Mucosa of stomach (tissue), 1 donor: ENCODE measurements around the gene SPIRE1.
"Not testable (repeated sequence)": the region's sequence is repeated elsewhere in the genome, so short reads cannot be mapped to it uniquely, and the experiment has no call there.

Experiments
- H3K27me3 ChIP-seq: one replicate; pipeline ENCODE4 v1.7.0; 2013; ENCODE audit warnings: mild to moderate bottlenecking, low read length; ENCODE audit not compliant: control insufficient read depth, insufficient read depth
- H3K36me3 ChIP-seq: one replicate; pipeline ENCODE4 v1.7.0; 2013; ENCODE audit warnings: low read length; ENCODE audit not compliant: control insufficient read depth, insufficient read depth
- H3K4me1 ChIP-seq: one replicate; pipeline ENCODE4 v1.7.0; 2013; ENCODE audit warnings: mild to moderate bottlenecking, low read length; ENCODE audit not compliant: control insufficient read depth, insufficient read depth
- H3K4me3 ChIP-seq: one replicate; pipeline ENCODE4 v1.7.0; 2013; ENCODE audit warnings: low read length
- H3K9ac ChIP-seq: one replicate; pipeline ENCODE4 v1.7.0; 2013; ENCODE audit warnings: mild to moderate bottlenecking, low read length, moderate library complexity
- H3K9me3 ChIP-seq: one replicate; pipeline ENCODE4 v1.7.0; 2013; ENCODE audit warnings: mild to moderate bottlenecking, low read length, moderate library complexity; ENCODE audit not compliant: control insufficient read depth
- donor health status: Pancreatic carcinoma.

The SPIRE1 gene

DNA sequence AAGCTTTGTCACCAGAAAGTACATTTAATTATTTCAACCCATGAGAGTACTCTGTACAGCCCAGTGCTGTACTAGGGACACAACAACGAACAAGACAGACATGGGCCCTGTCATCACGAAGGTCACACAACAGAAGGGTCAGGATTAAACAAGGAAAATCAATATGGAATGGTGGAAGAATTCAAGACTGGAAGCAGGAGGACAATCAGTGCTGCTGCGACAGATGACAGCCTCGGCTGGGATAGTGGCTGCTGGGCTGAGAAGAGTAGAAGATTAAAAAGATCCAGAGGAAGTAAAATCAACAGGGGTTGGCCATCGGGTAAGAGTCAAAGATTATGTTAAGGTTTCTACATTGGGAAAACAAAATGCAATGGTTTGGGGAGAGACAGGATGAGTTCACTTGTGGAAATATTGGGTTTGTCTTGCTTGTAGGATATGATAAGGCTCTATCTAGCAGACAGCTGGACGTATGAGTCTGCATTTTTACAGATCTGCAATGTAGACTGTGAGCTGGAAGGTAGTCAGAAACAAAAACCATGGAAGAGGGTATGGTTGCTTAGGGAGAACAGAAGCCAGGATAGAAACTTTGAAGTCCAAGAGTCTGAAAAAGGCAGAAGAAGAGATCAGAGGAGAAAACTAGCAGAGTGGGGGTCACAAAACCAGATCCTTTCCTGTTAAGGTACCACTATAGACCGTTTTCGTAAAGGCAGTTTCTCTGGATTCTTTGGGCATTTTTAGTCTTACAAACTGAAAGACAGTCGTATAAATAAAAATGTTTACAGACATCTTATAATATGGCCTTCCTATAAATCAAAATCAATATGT, 166.1 kb downstream of the SPIRE1 start:
- Histone ChIP-seq H3K9me3 (no peaks in the 10 kb centered on the region), H3K9ac (no peak overlapping the region), H3K4me1 (no peaks in the 10 kb centered on the region), H3K4me3 (no peak overlapping the region), H3K27me3 (no peaks in the 10 kb centered on the region), H3K36me3 (no peaks in the 10 kb centered on the region)

DNA sequence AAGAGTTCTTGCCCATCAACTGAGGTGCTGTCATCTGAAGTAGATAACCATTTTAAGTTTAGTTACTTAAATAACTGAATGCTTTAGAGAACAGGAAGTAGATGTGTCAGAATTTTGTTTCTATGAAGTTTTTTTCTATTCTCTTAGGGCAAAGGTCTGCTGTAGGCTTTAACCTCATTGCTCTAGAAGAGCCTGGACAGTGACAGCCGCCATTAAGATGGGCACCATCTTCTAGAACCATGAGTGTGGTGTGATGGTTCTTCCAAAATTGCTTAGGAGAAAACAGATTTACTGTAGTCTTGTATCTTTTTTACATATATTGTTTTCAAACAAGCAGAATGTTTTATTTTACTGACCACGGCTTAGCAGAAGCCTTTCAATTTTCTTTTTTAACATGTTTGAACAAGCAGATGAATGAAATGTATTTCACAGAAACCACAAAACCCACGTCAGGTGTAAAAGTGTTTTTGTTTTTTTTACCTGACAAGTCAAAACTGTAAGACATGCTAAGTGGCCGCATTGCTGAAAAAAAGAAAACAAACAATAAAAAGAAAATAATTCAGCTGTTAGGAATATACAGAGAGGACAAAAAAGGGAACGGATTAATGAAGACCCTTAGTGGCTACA, 172.3 kb downstream of the SPIRE1 start:
- Histone ChIP-seq H3K27me3 (no peaks in the 10 kb centered on the region), H3K36me3 (no peaks in the 10 kb centered on the region)

DNA sequence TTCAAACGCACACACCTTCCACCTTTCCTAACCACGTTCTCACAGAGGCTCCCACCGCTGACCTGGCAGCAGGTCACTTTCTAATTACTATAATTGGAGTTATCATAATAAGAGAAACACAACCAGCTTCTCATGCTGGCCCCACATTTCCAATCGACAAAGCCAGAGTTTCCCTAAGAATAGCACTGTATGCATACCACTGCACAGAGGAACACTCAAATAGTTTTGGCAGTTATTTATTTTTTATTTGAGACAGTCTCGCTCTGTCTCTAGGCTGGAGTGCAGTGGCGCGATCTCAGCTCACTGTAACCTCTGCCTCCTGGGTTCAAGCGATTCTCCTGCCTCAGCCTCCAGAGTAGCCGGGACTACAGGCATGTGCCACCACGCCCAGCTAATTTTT, 176.0 kb downstream of the SPIRE1 start:
- not testable (repeated sequence) for H3K9me3 ChIP-seq, H3K4me1 ChIP-seq, H3K4me3 ChIP-seq, H3K9ac ChIP-seq, H3K36me3 ChIP-seq, H3K27me3 ChIP-seq

More for the DNA sequence above, 172.3 kb downstream of the SPIRE1 start:
- Histone ChIP-seq H3K9ac (no peak overlapping the region), H3K4me3 (no peak overlapping the region), H3K4me1 (no peaks in the 10 kb centered on the region), H3K9me3 (no peaks in the 10 kb centered on the region)

DNA sequence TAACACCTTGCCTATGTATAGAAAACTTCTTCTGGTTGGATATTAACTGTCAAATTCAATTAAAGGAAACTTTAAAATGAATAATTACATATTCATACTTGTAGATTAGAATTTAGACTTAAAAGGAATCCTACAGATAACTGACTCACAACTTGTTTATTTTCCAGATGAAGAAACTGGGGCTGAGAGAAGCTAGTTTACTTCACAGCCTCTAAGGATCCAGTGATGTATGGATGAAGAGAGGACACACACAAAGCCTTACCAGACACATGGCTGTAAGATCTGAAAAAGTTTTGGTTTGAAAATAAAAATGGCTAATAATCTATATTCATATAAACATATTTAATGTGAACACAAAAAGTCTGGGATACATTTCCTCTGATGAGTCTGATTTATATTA, 177.9 kb downstream of the SPIRE1 start:
- no peaks in the 10 kb centered on the region for H3K4me1 ChIP-seq
- H3K4me3 ChIP-seq: no peak overlapping the region
- H3K27me3 ChIP-seq: no peaks in the 10 kb centered on the region
- no peak overlapping the region for H3K9ac ChIP-seq
- no peaks in the 10 kb centered on the region for H3K36me3 ChIP-seq
- no peaks in the 10 kb centered on the region for H3K9me3 ChIP-seq

DNA sequence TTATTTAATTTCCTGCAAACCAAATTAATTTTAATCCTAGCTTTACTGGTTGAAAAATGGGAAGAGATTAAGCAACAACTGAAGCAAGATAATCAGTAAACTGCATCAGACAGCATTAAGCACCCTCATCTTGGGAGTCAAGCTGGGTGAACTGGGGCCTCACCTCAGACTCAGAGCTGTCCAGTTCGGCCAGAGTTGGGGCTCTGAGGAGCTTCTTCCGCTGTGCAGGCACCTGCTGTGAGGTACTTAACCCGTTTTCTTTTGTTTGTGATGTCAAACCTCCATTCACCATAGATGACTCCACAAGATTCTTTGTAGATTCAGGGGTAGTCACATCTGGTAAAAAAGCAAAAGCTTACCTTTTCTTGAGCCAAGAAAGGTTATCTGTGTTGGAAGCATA, 178.4 kb downstream of the SPIRE1 start:
- H3K4me3 ChIP-seq: no peak overlapping the region
- no peaks in the 10 kb centered on the region for H3K9me3 ChIP-seq
- no peak overlapping the region for H3K9ac ChIP-seq
- no peaks in the 10 kb centered on the region for H3K27me3 ChIP-seq
- H3K4me1 ChIP-seq: no peaks in the 10 kb centered on the region
- no peaks in the 10 kb centered on the region for H3K36me3 ChIP-seq

DNA sequence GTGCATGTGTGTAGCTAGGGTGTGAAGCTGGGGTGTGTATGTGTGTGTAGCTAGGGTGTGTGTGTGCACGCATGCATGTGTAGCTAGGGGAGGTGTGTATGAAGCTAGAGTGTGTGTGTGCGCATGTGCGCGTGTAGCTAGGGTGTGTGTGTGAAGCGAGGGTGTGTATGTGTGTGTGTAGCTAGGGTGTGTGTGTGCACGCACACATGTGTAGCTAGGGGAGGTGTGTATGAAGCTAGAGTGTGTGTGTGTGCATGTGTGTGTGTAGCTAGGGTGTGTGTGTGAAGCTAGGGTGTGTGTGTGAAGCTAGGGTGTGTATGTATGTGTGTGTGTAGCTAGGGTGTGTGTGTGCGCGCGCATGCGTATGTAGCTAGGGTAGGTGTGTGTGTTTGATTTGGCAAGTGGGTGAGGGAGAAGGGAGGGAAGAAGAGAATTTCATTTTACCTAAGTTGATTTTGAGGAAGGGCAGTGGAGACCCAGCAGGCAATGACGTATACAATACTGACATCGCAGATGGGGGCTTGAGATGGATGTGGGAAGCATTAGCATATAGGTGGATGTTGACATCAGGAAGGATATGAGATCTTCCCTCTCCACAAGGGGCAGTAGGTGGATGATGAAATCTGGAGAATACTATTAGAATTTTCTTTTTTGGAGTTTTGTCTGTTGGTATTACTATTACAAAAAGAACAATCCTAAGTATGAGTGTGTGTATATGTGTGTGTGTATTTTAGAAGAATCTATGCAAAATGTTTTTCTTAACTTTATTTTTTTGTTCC, 179.4 kb downstream of the SPIRE1 start:
- H3K36me3 ChIP-seq: no peaks in the 10 kb centered on the region
- H3K9me3 ChIP-seq: no peaks in the 10 kb centered on the region
- H3K4me1 ChIP-seq: no peaks in the 10 kb centered on the region
- no peaks in the 10 kb centered on the region for H3K27me3 ChIP-seq
- H3K4me3 ChIP-seq: no peak overlapping the region
- H3K9ac ChIP-seq: no peak overlapping the region

DNA sequence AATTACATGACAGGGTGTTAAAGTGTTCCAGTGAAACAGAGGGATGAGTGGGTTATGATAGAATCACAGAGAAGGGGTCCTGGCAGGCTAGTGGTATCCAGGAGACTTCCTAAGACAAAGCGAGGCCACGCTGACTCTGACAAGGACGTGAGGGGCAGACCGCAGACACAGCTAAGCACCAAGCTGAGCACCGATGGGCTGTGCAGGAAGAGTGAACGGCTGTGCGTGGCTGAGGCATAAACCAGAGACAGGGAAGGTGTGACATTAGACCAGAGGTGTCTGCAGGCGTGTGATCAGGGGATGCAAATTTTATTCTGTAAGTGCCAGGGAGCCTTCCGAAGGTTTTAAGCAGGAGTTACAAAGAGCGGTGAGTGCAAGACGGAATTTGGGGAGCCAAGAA, 180.3 kb downstream of the SPIRE1 start:
- no peak overlapping the region for H3K9ac ChIP-seq

DNA sequence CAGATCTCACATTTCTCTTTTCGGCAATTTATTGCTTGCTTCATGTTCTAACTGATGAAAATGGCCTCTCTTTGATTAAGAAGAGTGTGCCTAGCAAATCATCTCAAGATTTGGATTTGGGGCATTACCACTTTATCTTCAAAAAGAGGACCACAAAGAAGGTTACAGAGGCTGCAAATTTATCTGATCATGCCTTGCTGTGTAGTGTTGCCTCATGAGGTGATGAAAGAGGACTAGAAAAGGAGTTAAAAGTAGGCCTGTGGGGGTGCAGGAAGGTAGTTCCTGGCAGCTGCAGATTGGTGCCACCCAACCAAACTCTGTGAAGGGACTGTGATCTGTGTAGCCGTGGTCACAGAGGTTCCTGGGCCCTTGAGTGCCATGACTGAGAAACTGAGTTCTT, 181.0 kb downstream of the SPIRE1 start:
- Histone ChIP-seq H3K36me3 (no peaks in the 10 kb centered on the region), H3K27me3 (no peaks in the 10 kb centered on the region), H3K4me3 (no peak overlapping the region), H3K9ac (no peak overlapping the region), H3K4me1 (no peaks in the 10 kb centered on the region), H3K9me3 (no peaks in the 10 kb centered on the region)

More for the DNA sequence above, 180.3 kb downstream of the SPIRE1 start:
- no peak overlapping the region for H3K4me3 ChIP-seq
- no peaks in the 10 kb centered on the region for H3K9me3 ChIP-seq
- no peaks in the 10 kb centered on the region for H3K27me3 ChIP-seq
- H3K4me1 ChIP-seq: no peaks in the 10 kb centered on the region
- H3K36me3 ChIP-seq: no peaks in the 10 kb centered on the region

DNA sequence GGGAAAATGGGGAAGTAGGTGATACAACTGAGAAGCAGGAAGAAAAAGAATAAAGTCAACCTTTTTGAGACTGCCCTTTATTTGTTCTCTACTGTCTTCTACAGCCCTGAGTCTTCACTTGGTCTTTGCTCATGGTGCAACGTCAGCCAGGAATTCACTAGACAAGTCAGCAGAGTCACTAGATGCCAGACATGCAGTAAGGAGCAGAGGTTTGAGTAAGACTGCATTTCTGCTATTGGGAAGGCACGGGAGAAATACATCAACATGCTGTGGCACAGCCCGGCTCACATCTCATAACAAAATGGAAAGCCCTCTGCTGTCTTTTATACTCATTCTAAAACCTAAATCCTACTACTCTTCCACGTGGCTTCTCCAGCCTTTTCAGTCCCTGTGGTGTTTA, 183.0 kb downstream of the SPIRE1 start:
- H3K4me1 ChIP-seq: no peaks in the 10 kb centered on the region
- no peaks in the 10 kb centered on the region for H3K9me3 ChIP-seq
- no peaks in the 10 kb centered on the region for H3K36me3 ChIP-seq
- H3K4me3 ChIP-seq: no peak overlapping the region
- no peak overlapping the region for H3K9ac ChIP-seq
- H3K27me3 ChIP-seq: no peaks in the 10 kb centered on the region

DNA sequence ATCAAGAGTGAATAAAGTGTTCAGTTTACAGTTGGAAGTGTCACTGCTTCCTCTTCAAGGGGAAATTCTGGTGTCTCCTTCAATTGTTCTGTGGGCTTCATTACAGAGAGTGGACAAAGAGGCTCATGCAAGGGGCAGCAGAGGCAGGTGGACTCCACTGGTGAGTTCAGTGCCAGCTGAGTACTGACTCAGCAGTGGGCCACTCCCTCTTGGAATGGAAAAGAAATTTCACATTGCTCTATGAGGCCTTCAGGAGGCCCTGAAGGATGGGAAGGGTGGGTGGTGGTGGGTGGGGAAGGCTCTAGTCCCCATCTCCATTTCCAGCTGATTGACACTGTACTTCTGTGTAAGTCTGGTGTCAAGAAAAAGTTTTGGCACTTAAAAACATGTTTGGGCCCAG, 183.8 kb downstream of the SPIRE1 start:
- no peak overlapping the region for H3K9ac ChIP-seq
- H3K36me3 ChIP-seq: no peaks in the 10 kb centered on the region
- H3K4me3 ChIP-seq: no peak overlapping the region
- H3K27me3 ChIP-seq: no peaks in the 10 kb centered on the region
- no peaks in the 10 kb centered on the region for H3K4me1 ChIP-seq
- H3K9me3 ChIP-seq: no peaks in the 10 kb centered on the region

DNA sequence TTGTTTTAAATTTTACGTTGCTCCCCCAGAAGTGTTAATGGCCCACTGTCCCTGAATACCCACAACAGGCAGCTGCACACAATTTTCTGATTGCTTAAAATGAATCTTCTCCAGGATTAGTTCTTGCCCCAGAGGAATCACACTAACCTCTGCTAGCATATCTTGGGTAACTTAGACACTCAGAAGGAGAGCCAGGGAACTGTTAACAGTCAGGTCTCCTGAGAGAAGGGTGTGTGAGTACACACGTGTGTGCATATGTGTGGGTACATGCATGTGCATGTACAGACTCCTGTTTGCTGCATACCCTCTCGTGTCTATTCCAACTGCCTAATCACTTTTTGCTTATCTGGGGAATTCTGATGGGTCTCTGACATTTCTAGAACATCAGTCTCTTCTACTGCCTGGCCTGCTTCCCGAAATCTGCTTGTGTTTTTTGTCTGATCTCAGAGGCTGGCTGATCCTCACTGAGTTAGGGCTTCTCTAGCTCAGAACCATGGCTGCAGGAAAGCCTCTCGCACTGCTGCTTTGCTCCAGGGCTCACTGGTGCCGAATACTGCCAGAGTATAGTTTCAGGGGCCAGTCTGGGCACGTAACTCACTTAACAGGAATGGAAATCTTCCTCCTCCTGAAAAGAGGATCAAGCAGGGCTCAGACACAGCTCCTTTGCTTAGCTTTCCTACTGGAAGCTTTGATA, 187.4 kb downstream of the SPIRE1 start:
- Histone ChIP-seq H3K27me3 (no peaks in the 10 kb centered on the region), H3K4me1 (no peaks in the 10 kb centered on the region), H3K9ac (no peak overlapping the region), H3K36me3 (no peaks in the 10 kb centered on the region), H3K9me3 (no peaks in the 10 kb centered on the region), H3K4me3 (no peak overlapping the region)

DNA sequence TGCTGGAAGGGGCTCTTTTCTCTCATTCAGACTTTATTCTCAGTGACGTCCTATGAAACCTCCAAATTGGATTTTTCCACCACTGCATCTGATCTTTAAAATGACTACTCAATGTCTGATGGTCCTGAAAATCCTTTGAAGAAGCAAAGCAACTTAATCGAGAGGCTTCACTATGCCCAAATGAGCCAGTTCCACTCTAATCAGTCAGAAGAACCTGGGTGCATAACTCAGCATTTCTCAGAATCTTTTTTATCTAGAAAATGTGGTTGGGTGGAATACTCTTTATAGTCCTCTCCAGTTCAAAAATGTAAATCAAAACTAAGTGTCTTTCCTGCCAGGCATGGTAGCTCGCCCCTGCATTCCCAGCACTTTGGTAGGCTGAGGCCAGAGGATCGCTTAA, 189.5 kb downstream of the SPIRE1 start:
- no peaks in the 10 kb centered on the region for H3K9me3 ChIP-seq
- no peaks in the 10 kb centered on the region for H3K36me3 ChIP-seq
- no peaks in the 10 kb centered on the region for H3K27me3 ChIP-seq
- no peak overlapping the region for H3K9ac ChIP-seq
- no peak overlapping the region for H3K4me3 ChIP-seq
- H3K4me1 ChIP-seq: no peaks in the 10 kb centered on the region
